Urothelium cell line (cell line): Measurements from ENCODE around the gene P2RX3.
"Not testable (repeated sequence)": the region's sequence is repeated elsewhere in the genome, so short reads cannot be mapped to it uniquely, and the experiment has no call there.

ENCODE experiments used
- DNase-seq: peaks from one replicate; pipeline ENCODE4 v3.0.0; 2011; ENCODE audit warnings: low spot score, mixed read lengths
- FAIRE-seq: peaks from 2 replicates; lab custom pipeline; 2011; peaks lifted over from hg19 to GRCh38; lab: Jason Lieb, UNC

Gene P2RX3

GRCh38 chr11:57348052-57348451 lies 9.9 kb downstream of the P2RX3 start:
- DNase-seq (no peak), FAIRE-seq (no peak)

- DNase-seq (no peak), FAIRE-seq (no peak)
Observed at GRCh38 chr11:57348636-57349313, 10.6 kb downstream of the P2RX3 start.

DNA sequence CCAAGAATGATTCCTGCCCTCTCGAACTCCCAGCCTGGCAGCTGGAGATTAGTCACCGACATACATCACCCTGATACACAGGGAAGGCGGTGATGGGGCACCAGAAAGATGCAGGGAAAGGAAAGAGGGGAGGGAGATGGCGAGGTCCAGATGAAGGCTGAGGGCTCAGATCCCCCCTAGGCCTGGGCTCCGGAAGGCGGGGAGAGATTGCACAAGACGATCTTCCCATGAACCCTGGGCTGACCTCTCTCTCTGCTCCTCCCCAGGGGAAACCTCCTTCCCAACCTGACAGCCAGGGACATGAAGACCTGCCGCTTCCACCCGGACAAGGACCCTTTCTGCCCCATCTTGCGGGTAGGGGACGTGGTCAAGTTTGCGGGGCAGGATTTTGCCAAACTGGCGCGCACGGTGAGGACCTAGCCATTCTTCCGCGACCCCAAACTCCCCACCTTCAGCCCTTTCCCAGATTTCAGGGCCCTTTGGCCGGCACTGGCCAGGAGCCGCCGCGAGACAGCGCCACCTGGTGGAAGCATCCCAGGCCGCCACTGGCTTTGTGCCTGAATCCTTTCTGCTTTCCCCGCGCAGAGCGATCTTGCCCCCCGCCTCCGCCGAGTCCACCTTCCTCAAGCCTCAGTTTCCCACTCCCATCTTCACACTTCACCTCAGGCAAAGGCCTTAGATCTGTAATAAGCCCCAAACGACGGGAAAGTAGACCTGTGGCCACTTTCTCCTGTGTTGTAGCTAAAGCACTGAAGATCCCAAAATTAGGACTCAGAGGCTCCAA lies 11.5 kb downstream of the P2RX3 start:
- DNase-seq = peak; percentile 86
- FAIRE-seq = peak; percentile 13

GRCh38 chr11:57353036-57353435 lies 14.9 kb downstream of the P2RX3 start:
- no peak for DNase-seq
- no peak for FAIRE-seq

DNA sequence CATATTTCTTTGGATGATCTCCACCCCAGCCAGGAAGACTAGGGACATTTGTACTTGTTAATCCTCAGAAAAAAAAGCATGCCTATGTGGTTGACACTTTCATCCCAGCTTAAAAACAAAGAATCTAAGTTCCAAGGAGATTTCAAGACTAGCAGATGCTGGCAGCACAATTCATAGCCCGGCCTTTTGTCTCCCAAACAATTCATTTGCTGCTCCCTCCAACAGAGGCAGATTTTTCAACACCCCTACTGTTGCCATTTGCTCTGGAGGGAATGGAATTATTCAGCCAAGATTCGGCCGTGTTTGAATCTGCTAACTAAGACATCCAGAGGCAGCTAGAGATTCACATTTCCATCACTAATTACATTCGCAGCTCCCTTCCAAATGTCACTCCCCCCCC lies 15.3 kb downstream of the P2RX3 start:
- no peak for DNase-seq
- FAIRE-seq = no peak

GRCh38 chr11:57353852-57354251 lies 15.7 kb downstream of the P2RX3 start:
- no peak for DNase-seq
- FAIRE-seq = no peak

DNA sequence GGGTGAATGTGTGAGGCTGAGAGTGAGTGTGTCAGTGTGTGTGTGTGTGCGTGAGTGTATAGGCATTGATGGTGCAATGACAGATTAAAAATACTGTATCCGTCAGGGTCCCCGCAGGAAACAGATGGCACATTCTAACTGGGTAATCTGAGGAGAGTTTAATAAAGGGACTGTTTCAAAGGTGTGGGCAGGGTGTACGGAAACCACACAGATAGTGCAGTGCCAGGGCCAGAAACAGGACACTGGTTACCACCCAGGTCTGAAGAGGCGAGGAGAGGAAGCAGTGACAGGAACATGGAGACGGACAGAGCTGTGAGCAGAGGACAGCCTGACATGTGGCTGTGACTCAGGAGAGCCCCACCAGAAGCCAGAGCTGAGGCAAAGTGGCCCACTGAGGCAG lies 16.5 kb downstream of the P2RX3 start:
- FAIRE-seq (no peak), DNase-seq (no peak)

GRCh38 chr11:57356268-57356667 lies 18.1 kb downstream of the P2RX3 start:
- DNase-seq = no peak
- no peak for FAIRE-seq

GRCh38 chr11:57357310-57357709 lies 19.2 kb downstream of the P2RX3 start:
- DNase-seq (no peak), FAIRE-seq (no peak)

GRCh38 chr11:57357856-57358255 lies 19.7 kb downstream of the P2RX3 start:
- DNase-seq = no peak
- no peak for FAIRE-seq

DNA sequence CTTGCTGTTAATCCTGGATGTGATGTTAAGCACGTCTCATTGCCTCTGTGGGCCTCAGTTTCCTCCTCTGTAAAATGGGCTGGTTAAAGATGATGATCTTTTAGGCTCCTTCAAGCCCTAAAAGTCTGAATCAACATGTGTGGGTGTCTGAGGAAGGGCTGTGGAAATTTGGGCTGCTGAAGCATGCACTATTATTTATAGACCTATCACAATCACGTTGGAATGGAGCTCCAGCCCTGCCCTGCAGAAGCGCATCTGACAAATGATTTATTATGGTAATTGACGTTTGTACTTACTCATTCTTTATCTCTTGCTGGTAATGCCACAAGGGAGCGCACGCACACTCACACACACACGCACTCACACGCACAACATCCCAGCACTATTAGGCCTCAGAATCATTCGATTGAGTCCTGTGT lies 20.4 kb downstream of the P2RX3 start:
- DNase-seq = no peak
- FAIRE-seq = no peak

DNA sequence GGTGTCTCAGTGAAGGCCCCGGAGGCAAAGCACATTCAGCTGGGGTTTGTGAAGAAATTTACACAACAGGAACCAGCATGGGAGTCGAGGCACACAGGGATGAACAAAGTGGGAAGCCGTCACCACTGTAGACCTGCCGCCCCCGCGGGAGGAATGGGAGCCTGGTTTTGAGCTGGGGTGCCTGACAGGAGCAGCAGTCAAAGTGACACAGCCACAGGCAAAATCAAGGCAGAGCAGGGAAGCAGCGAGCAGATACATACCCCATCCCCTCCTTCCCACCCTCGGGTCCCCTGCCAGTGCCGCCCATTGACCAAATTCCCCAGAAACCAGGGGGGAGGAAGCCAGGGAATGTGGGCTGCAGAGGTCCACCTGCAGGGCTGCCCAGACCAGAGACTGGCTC lies 20.8 kb downstream of the P2RX3 start:
- FAIRE-seq = no peak
- DNase-seq = no peak

DNA sequence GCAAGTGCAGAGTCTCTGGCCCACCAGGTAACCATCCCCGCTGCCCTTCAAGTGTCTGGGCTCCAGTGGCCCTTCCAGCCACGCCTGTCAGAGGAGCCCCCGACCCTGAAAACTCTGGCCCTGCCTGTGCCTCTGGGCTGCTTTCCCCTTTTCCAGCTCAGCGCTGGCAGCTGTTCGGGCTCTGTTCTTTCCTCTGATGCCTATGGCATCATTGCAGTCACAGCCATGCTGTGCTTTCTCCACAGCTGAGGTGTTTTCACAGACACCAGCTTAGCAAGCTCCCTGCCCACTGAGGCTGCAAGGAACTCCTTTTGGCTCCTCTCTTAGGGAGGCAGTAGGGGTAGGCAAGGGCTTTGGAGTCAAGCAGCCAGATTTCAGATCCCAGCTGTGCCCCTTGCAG lies 21.2 kb downstream of the P2RX3 start:
- FAIRE-seq = no peak
- DNase-seq = no peak

DNA sequence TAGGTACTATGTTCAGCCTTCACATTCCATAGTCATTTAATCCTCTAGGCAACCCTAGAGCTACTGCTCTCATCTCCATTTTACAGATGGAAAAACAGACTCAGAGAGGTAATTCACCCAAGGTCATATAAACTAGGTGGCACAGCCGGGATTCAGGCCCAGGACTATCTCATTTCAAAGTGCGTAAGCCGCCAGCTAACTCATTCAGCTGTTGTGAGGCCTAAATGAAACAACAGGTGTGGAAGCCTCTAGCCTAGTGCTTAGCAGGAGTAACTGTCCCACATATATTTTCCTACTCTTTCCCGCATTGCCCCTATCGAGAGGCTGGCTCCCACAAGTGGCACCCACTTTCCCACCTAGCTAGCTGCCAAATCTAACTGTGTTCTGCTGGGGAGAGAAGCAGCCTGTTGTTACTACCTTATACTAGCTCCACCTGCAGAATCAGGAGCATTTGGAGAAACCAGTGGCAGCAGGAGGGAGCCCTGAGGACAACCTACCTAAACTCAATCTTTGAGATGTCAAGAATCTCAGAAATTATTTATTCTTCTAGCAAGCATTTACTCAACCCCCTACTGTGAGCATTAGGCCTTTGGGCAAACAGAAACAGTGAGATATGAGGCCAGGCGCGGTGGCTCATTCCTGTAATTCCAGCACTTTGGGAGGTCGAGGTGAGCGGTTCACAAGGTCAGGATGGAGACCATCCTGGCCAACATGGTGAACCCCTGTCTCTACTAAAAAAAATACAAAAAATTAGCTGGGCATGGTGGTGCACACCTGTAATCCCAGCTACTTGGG lies 21.9 kb downstream of the P2RX3 start:
- FAIRE-seq (no peak), DNase-seq (no peak)

DNA sequence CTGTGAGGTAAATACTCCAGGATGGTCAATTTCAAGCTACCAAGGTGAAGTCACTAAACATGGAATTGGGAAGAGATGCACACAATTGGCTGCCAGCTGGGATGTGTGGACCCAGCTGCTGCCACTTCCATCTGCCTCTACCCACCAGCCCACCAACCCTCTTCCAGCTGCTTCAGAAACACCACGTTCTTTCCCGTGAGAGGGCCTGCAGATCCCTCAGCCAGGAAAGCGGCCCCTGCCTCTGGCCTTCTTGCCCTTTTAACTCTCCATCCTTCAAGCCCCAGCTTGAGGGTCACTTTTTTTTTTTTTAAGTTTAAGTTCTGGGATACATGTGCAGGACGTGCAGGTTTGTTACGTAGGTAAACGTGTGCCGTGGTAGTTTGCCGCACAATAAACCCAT lies 22.8 kb downstream of the P2RX3 start:
- no peak for FAIRE-seq
- DNase-seq = no peak

GRCh38 chr11:57361420-57361819 lies 23.3 kb downstream of the P2RX3 start:
- FAIRE-seq, DNase-seq: not testable (repeated sequence)

GRCh38 chr11:57361926-57362325 lies 23.8 kb downstream of the P2RX3 start:
- no peak for FAIRE-seq
- DNase-seq = no peak

GRCh38 chr11:57363131-57364080 lies 25.3 kb downstream of the P2RX3 start:
- FAIRE-seq (no peak), DNase-seq (no peak)

- DNase-seq = no peak
Observed at GRCh38 chr11:57364851-57365660, 26.9 kb downstream of the P2RX3 start.

More at GRCh38 chr11:57364851-57365660, 26.9 kb downstream of the P2RX3 start:
- no peak for FAIRE-seq
